ENCODE results near the gene MITF.

Gene MITF

GRCh38 chr3:69725994-69726571, 13.2 kb upstream of the MITF start:
- WGBS, 2 experiments, result 89 to 94% methylated on average over 3 of the region's 3 CpGs
- H3K27ac ChIP-seq (ENCODE audit: insufficient read depth, low read depth, low read length, poor library complexity, severe bottlenecking), result no peak overlapping the region

GRCh38 chr3:69729147-69729919, 9.9 kb upstream of the MITF start:
- Histone ChIP-seq H3K4me1 (ENCODE audit: control insufficient read depth, insufficient read depth, low read length) (no peaks in the 10 kb centered on the region), H3K9me3 (ENCODE audit: control insufficient read depth, low read length) (no peaks in the 10 kb centered on the region)

More at GRCh38 chr3:69725994-69726571, 13.2 kb upstream of the MITF start:
- Histone ChIP-seq H3K27me3 (ENCODE audit: control insufficient read depth, insufficient read depth, low read length, poor library complexity, severe bottlenecking) (no peaks in the 10 kb centered on the region), H3K4me1 (ENCODE audit: control insufficient read depth, insufficient read depth, low read length) (no peaks in the 10 kb centered on the region), H3K4me3 (ENCODE audit: insufficient read depth, low read depth, low read length) (no peak overlapping the region), H3K9me3 (ENCODE audit: control insufficient read depth, low read length) (no peaks in the 10 kb centered on the region), H3K36me3 (ENCODE audit: control insufficient read depth, insufficient read depth, low read length) (no peaks in the 10 kb centered on the region)

DNA sequence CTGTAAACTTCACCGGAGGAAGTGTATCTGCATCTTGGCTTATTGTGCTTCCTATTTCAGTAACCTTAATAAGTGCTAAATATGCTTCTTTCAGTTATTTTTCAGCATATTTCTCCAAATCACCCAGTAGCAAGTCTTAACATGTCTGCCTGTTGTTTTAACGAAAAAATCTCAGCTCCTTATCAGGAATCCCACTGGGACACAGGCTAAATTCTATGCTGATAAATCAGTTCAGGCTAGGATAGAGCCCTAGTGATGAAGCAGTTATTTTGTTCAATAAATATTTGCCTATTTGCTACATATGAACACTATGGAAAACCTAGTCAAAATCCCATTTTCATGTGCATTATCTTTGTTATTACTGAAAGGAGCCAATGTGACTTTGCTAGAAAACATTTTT, 8.2 kb upstream of the MITF start:
- H3K4me1 ChIP-seq (ENCODE audit: control insufficient read depth, insufficient read depth, low read length), result no peaks in the 10 kb centered on the region
- no peaks in the 10 kb centered on the region for H3K36me3 ChIP-seq (ENCODE audit: control insufficient read depth, insufficient read depth, low read length)
- no peak overlapping the region for H3K27ac ChIP-seq (ENCODE audit: insufficient read depth, low read depth, low read length, poor library complexity, severe bottlenecking)
- H3K27me3 ChIP-seq (ENCODE audit: control insufficient read depth, insufficient read depth, low read length, poor library complexity, severe bottlenecking), result peaks cover 15% of the 10 kb centered on the region
- H3K9me3 ChIP-seq (ENCODE audit: control insufficient read depth, low read length), result no peaks in the 10 kb centered on the region
- H3K4me3 ChIP-seq (ENCODE audit: insufficient read depth, low read depth, low read length), result no peak overlapping the region
- 83 to 88% methylated on average over 2 of the region's 2 CpGs for whole genome bisulfite sequencing, 2 experiments

More at GRCh38 chr3:69729147-69729919, 9.9 kb upstream of the MITF start:
- 90 to 94% methylated on average over 6 of the region's 6 CpGs for WGBS, 2 experiments
- no peak overlapping the region for H3K4me3 ChIP-seq (ENCODE audit: insufficient read depth, low read depth, low read length)
- H3K27me3 ChIP-seq (ENCODE audit: control insufficient read depth, insufficient read depth, low read length, poor library complexity, severe bottlenecking), result peaks cover 6% of the 10 kb centered on the region
- no peak overlapping the region for H3K27ac ChIP-seq (ENCODE audit: insufficient read depth, low read depth, low read length, poor library complexity, severe bottlenecking)
- no peaks in the 10 kb centered on the region for H3K36me3 ChIP-seq (ENCODE audit: control insufficient read depth, insufficient read depth, low read length)

- H3K9me3 ChIP-seq (ENCODE audit: control insufficient read depth, low read length), result no peaks in the 10 kb centered on the region
- WGBS, 2 experiments, result 83 to 90% methylated on average over 2 of the region's 2 CpGs
- no peaks in the 10 kb centered on the region for H3K4me1 ChIP-seq (ENCODE audit: control insufficient read depth, insufficient read depth, low read length)
- H3K27me3 ChIP-seq (ENCODE audit: control insufficient read depth, insufficient read depth, low read length, poor library complexity, severe bottlenecking), result peaks cover 62% of the 10 kb centered on the region
- H3K36me3 ChIP-seq (ENCODE audit: control insufficient read depth, insufficient read depth, low read length), result no peaks in the 10 kb centered on the region
- H3K4me3 ChIP-seq (ENCODE audit: insufficient read depth, low read depth, low read length), result no peak overlapping the region
- no peak overlapping the region for H3K27ac ChIP-seq (ENCODE audit: insufficient read depth, low read depth, low read length, poor library complexity, severe bottlenecking)
Observed at GRCh38 chr3:69735893-69736292, 3.4 kb upstream of the MITF start.

GRCh38 chr3:69737392-69737791, 1.9 kb upstream of the MITF start:
- WGBS, 2 experiments, result 57 to 64% methylated on average over 3 of the region's 3 CpGs
- Histone ChIP-seq H3K4me3 (ENCODE audit: insufficient read depth, low read depth, low read length) (no peak overlapping the region), H3K4me1 (ENCODE audit: control insufficient read depth, insufficient read depth, low read length) (no peaks in the 10 kb centered on the region), H3K36me3 (ENCODE audit: control insufficient read depth, insufficient read depth, low read length) (no peaks in the 10 kb centered on the region), H3K27me3 (ENCODE audit: control insufficient read depth, insufficient read depth, low read length, poor library complexity, severe bottlenecking) (peaks cover 75% of the 10 kb centered on the region), H3K27ac (ENCODE audit: insufficient read depth, low read depth, low read length, poor library complexity, severe bottlenecking) (no peak overlapping the region), H3K9me3 (ENCODE audit: control insufficient read depth, low read length) (no peaks in the 10 kb centered on the region)

GRCh38 chr3:69738315-69738714, 949 bp upstream of the MITF start:
- H3K27ac ChIP-seq (ENCODE audit: insufficient read depth, low read depth, low read length, poor library complexity, severe bottlenecking), result no peak overlapping the region
- WGBS, 2 experiments, result 5 to 6% methylated on average over 4 of the region's 4 CpGs
- H3K27me3 ChIP-seq (ENCODE audit: control insufficient read depth, insufficient read depth, low read length, poor library complexity, severe bottlenecking), result peaks cover 75% of the 10 kb centered on the region
- no peaks in the 10 kb centered on the region for H3K36me3 ChIP-seq (ENCODE audit: control insufficient read depth, insufficient read depth, low read length)
- no peaks in the 10 kb centered on the region for H3K9me3 ChIP-seq (ENCODE audit: control insufficient read depth, low read length)
- no peaks in the 10 kb centered on the region for H3K4me1 ChIP-seq (ENCODE audit: control insufficient read depth, insufficient read depth, low read length)
- no peak overlapping the region for H3K4me3 ChIP-seq (ENCODE audit: insufficient read depth, low read depth, low read length)

GRCh38 chr3:69738859-69739203, 433 bp upstream of the MITF start:
- 1 to 2% methylated on average over 12 of the region's 12 CpGs for WGBS, 2 experiments
- Histone ChIP-seq H3K27me3 (ENCODE audit: control insufficient read depth, insufficient read depth, low read length, poor library complexity, severe bottlenecking) (peaks cover 74% of the 10 kb centered on the region), H3K4me1 (ENCODE audit: control insufficient read depth, insufficient read depth, low read length) (no peaks in the 10 kb centered on the region), H3K36me3 (ENCODE audit: control insufficient read depth, insufficient read depth, low read length) (no peaks in the 10 kb centered on the region), H3K4me3 (ENCODE audit: insufficient read depth, low read depth, low read length) (peak overlapping the region; percentile 66), H3K27ac (ENCODE audit: insufficient read depth, low read depth, low read length, poor library complexity, severe bottlenecking) (no peak overlapping the region), H3K9me3 (ENCODE audit: control insufficient read depth, low read length) (no peaks in the 10 kb centered on the region)

GRCh38 chr3:69740103-69741021, 1.1 kb downstream of the MITF start:
- WGBS, 2 experiments, result 27 to 28% methylated on average over 26 of the region's 26 CpGs
- Histone ChIP-seq H3K36me3 (ENCODE audit: control insufficient read depth, insufficient read depth, low read length) (no peaks in the 10 kb centered on the region), H3K4me3 (ENCODE audit: insufficient read depth, low read depth, low read length) (peak overlapping the region; percentile 66), H3K9me3 (ENCODE audit: control insufficient read depth, low read length) (no peaks in the 10 kb centered on the region), H3K4me1 (ENCODE audit: control insufficient read depth, insufficient read depth, low read length) (no peaks in the 10 kb centered on the region), H3K27ac (ENCODE audit: insufficient read depth, low read depth, low read length, poor library complexity, severe bottlenecking) (no peak overlapping the region), H3K27me3 (ENCODE audit: control insufficient read depth, insufficient read depth, low read length, poor library complexity, severe bottlenecking) (peaks cover 65% of the 10 kb centered on the region)

DNA sequence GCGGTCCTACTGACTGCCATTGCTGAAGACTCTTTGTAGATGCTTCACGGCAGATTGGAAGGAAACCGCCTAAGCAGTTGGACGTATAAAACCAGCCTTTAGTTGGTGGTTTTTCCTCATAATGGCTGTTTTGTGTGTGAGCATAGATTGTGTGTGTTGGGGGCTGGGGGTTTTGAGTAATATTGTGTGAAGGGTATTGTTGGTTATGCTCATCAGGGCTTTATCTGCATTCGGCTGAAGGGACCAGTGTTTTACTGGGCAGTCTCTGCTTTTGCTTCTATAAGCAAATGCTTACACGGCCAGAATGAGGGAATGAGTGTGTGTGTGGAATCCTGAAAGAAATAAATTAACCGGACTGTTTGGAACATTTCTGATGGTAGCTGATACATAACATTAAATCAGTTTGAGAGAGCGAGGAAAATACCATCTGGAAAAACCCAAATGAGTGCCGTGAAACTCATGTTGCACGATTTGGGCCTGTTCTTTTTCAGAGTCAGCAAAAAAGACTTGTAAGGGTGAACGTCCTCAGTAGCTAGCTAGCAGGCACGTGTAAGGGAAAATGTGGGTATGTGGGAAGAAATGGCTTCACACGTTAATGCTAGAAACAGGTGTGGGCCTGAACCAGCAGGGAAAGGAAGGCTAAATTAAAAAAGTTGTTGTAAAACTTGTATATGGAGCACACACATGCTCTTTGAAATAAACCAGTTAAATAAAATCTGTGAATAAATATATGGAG, 1.9 kb downstream of the MITF start:
- Histone ChIP-seq H3K9me3 (ENCODE audit: control insufficient read depth, low read length) (no peaks in the 10 kb centered on the region), H3K4me3 (ENCODE audit: insufficient read depth, low read depth, low read length) (no peak overlapping the region), H3K27ac (ENCODE audit: insufficient read depth, low read depth, low read length, poor library complexity, severe bottlenecking) (no peak overlapping the region), H3K36me3 (ENCODE audit: control insufficient read depth, insufficient read depth, low read length) (no peaks in the 10 kb centered on the region), H3K4me1 (ENCODE audit: control insufficient read depth, insufficient read depth, low read length) (no peaks in the 10 kb centered on the region), H3K27me3 (ENCODE audit: control insufficient read depth, insufficient read depth, low read length, poor library complexity, severe bottlenecking) (peaks cover 59% of the 10 kb centered on the region)
- WGBS, 2 experiments, result 90% methylated on average over 13 of the region's 13 CpGs
